ENCODE results near the gene PCP2.

DNA sequence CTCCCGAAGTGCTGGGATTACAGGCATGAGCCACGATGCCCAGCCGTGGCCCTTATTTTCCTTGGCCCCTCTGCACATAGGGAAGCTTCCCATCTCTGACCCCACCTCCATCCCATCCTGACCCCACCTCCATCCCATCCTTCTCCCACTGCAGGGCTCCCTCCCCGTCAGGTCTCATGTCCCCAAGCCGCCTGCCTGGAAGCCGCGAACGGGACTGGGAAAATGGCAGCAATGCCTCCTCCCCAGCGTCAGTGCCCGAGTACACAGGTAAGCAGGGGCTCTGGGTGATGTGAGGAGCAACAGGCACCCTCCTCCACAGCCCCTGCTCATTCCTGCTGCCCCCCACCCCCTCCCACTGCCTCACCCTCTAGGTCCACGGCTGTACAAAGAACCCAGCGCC, 16.3 kb downstream of the PCP2 start:
- TF ChIP-seq, protein P1, sequence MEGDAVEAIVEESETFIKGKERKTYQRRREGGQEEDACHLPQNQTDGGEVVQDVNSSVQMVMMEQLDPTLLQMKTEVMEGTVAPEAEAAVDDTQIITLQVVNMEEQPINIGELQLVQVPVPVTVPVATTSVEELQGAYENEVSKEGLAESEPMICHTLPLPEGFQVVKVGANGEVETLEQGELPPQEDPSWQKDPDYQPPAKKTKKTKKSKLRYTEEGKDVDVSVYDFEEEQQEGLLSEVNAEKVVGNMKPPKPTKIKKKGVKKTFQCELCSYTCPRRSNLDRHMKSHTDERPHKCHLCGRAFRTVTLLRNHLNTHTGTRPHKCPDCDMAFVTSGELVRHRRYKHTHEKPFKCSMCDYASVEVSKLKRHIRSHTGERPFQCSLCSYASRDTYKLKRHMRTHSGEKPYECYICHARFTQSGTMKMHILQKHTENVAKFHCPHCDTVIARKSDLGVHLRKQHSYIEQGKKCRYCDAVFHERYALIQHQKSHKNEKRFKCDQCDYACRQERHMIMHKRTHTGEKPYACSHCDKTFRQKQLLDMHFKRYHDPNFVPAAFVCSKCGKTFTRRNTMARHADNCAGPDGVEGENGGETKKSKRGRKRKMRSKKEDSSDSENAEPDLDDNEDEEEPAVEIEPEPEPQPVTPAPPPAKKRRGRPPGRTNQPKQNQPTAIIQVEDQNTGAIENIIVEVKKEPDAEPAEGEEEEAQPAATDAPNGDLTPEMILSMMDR (IDR thresholded peaks at IDR 0.05 in 4 of 5, conservative IDR thresholded peaks at IDR 0.05 in 1 of 5): no peak
- no peak for TF ChIP-seq POLR2A (IDR thresholded peaks at IDR 0.05)

Measured in gastrocnemius medialis (tissue), 4 donors.